IMR-90 (cell line): ENCODE measurements around the gene INHBC. TPM values are rescaled to one million over a fixed set of nuclear protein-coding genes. Genes with fewer than 3 reads are reported as not detected.

Experiments used
- ATAC-seq: fragments of 200-7000 bp; cut with Tn5 transposase; 2 replicates; pipeline ENCODE4 v1.9.1; 2020; ENCODE audit warnings: low read depth, mild to moderate bottlenecking, moderate library complexity
- BruUV-seq: library from RNA; stranded (reverse); fragments of 400-500 nt; replicated peaks from 2 replicates; lab custom pipeline; 2021; lab: Mats Ljungman, UMichigan
- CTCF ChIA-PET: fragments of 300-600 bp; formaldehyde crosslinking; extraction: SDS; loops from one replicate; lab custom pipeline; 2021; ENCODE audit warnings: antibody characterized with exemption; lab: Yijun Ruan, JAX
- POLR2A ChIA-PET: fragments of 300-600 bp; sonication (Branson Sonifier 250); formaldehyde crosslinking; loops from one replicate; lab custom pipeline; 2022; ENCODE audit warnings: antibody characterized with exemption; ENCODE audit not compliant: unreplicated experiment; lab: Charles Lee
- DNase-seq: peaks from one replicate; pipeline ENCODE4 v3.0.0; 2013
- H2AFZ ChIP-seq: replicated peaks from 2 replicates; pipeline ENCODE3; 2013; ENCODE audit warnings: low read length, mild to moderate bottlenecking; ENCODE audit not compliant: poor library complexity
- H2AK5ac ChIP-seq: 2 replicates; pipeline ENCODE4 v1.6.1; 2013; ENCODE audit warnings: low read depth, low read length, inconsistent platforms
- H2AK9ac ChIP-seq: replicated peaks from 2 replicates; pipeline ENCODE3; 2013; ENCODE audit warnings: mild to moderate bottlenecking, low read depth, low read length, moderate library complexity; ENCODE audit not compliant: poor library complexity
- H2BK120ac ChIP-seq: 2 replicates; pipeline ENCODE4 v1.6.1; 2013; ENCODE audit warnings: low read depth, low read length, inconsistent platforms
- H2BK15ac ChIP-seq: 3 replicates; pipeline ENCODE4 v1.6.1; 2013; ENCODE audit warnings: low read depth, low read length, inconsistent platforms
- H2BK20ac ChIP-seq: 2 replicates; pipeline ENCODE4 v1.6.1; 2013; ENCODE audit warnings: low read depth, mild to moderate bottlenecking, inconsistent platforms, low read length, moderate library complexity
- H2BK5ac ChIP-seq: 2 replicates; pipeline ENCODE4 v1.6.1; 2013; ENCODE audit warnings: mild to moderate bottlenecking, low read depth, low read length, inconsistent platforms; ENCODE audit not compliant: poor library complexity, severe bottlenecking
- H3K14ac ChIP-seq: replicated peaks from 2 replicates; pipeline ENCODE4 v1.6.1; 2013; ENCODE audit warnings: low read depth, low read length, inconsistent platforms
- H3K18ac ChIP-seq: 2 replicates; pipeline ENCODE4 v1.6.1; 2013; ENCODE audit warnings: low read depth, low read length, control low read depth
- H3K23ac ChIP-seq: 2 replicates; pipeline ENCODE4 v1.6.1; 2013; ENCODE audit warnings: low read depth, low read length, inconsistent platforms
- H3K27ac ChIP-seq: 2 replicates; pipeline ENCODE4 v1.5.1; 2013; ENCODE audit warnings: mild to moderate bottlenecking, control low read depth, low read length; ENCODE audit not compliant: insufficient read depth
- H3K27me3 ChIP-seq: 2 replicates; pipeline ENCODE4 v1.6.1; 2013; ENCODE audit warnings: low read length; ENCODE audit not compliant: control insufficient read depth, insufficient read depth
- H3K36me3 ChIP-seq: 2 replicates; pipeline ENCODE4 v1.6.1; 2013; ENCODE audit warnings: low read length, mixed read lengths; ENCODE audit not compliant: control insufficient read depth, insufficient read depth
- H3K4ac ChIP-seq: 2 replicates; pipeline ENCODE4 v1.6.1; 2013; ENCODE audit warnings: low read depth, low read length, inconsistent platforms
- H3K4me1 ChIP-seq: 2 replicates; pipeline ENCODE4 v1.6.1; 2013; ENCODE audit warnings: low read length, mixed read lengths; ENCODE audit not compliant: control insufficient read depth, insufficient read depth
- H3K4me2 ChIP-seq: 2 replicates; pipeline ENCODE4 v1.6.1; 2013; ENCODE audit warnings: low read depth, mild to moderate bottlenecking, control low read depth, low read length, moderate library complexity
- H3K4me3 ChIP-seq: 2 replicates; pipeline ENCODE4 v1.5.1; 2013; ENCODE audit warnings: low read depth, mild to moderate bottlenecking, control low read depth, low read length, moderate library complexity; ENCODE audit not compliant: insufficient read depth
- H3K56ac ChIP-seq: 2 replicates; pipeline ENCODE4 v1.6.1; 2013; ENCODE audit warnings: low read length, inconsistent platforms; ENCODE audit not compliant: insufficient read depth; ENCODE audit errors: extremely low read depth
- H3K79me1 ChIP-seq, 2 experiments: 2 replicates each; pipeline ENCODE4 v1.6.1; 2013; ENCODE audit warnings: low read length in 2 of 2, inconsistent platforms in 1 of 2, low read depth in 1 of 2
- H3K9ac ChIP-seq: 2 replicates; pipeline ENCODE4 v1.6.1; 2013; ENCODE audit warnings: low read depth, low read length, control low read depth
- H3K9me1 ChIP-seq: 2 replicates; pipeline ENCODE4 v1.6.1; 2013; ENCODE audit warnings: low read length, inconsistent platforms; ENCODE audit not compliant: insufficient read depth
- H3K9me3 ChIP-seq: 2 replicates; pipeline ENCODE4 v1.6.1; 2013; ENCODE audit warnings: low read length; ENCODE audit not compliant: control insufficient read depth, insufficient read depth
- H4K20me1 ChIP-seq: 2 replicates; pipeline ENCODE4 v1.6.1; 2013; ENCODE audit warnings: low read length, inconsistent platforms; ENCODE audit not compliant: insufficient read depth
- H4K5ac ChIP-seq: 2 replicates; pipeline ENCODE4 v1.6.1; 2013; ENCODE audit warnings: mild to moderate bottlenecking, low read depth, low read length, control low read depth
- H4K8ac ChIP-seq, 2 experiments: 2 replicates each; pipeline ENCODE4 v1.6.1; 2013; ENCODE audit warnings: low read depth in 2 of 2, low read length in 2 of 2, control low read depth in 1 of 2, inconsistent platforms in 1 of 2
- H4K91ac ChIP-seq: 2 replicates; pipeline ENCODE4 v1.6.1; 2013; ENCODE audit warnings: low read depth, low read length, inconsistent platforms; ENCODE audit not compliant: insufficient read depth
- CTCF ChIP-seq: conservative IDR thresholded peaks from 2 replicates; pipeline ENCODE4 v1.5.1; 2012; ENCODE audit warnings: mild to moderate bottlenecking, low read depth, low read length, improper control_type of control experiment
- ELK1 ChIP-seq: fragments of 150-350 bp; IDR thresholded peaks from 2 replicates; pipeline ENCODE4 v1.6.1; 2016; ENCODE audit warnings: low read depth, mild to moderate bottlenecking, low read length, moderate library complexity, borderline replicate concordance
- MAZ ChIP-seq: IDR thresholded peaks from 2 replicates; pipeline ENCODE4 v1.6.1; 2012; ENCODE audit warnings: low read depth, mild to moderate bottlenecking, low read length, improper control_type of control experiment, moderate library complexity, borderline replicate concordance
- SMC3 ChIP-seq: fragments of 150-350 bp; IDR thresholded peaks from 2 replicates; pipeline ENCODE4 v1.6.1; 2016; ENCODE audit warnings: low read depth, mild to moderate bottlenecking, antibody characterized with exemption, low read length, moderate library complexity
- WGBS, 2 experiments: methylation state at CpG; one replicate each; pipeline versions ENCODE4 v1.1.5 to v1.1.7; 2013; ENCODE audit warnings: missing lambda C conversion rate in 2 of 2; ENCODE audit not compliant: insufficient read length in 1 of 2; ENCODE audit errors: extremely low coverage in 2 of 2; 5-methylcytosine and 5-hydroxymethylcytosine counted together
- dilution Hi-C: fragments of 300-500 bp; cut with HindIII; formaldehyde crosslinking; loops from one replicate; pipeline ENCODE4 v1.14.3; 2018; ENCODE audit warnings: low sequenced_read_pairs; ENCODE audit not compliant: unreplicated experiment
- in situ Hi-C: fragments of 300-500 bp; cut with MboI; formaldehyde crosslinking; loops from 3 replicates; pipeline ENCODE4 v1.14.3; 2019; ENCODE audit warnings: low sequenced_read_pairs, inconsistent platforms, mixed read lengths
- intact Hi-C: fragments of 100-400 bp; cut with micrococcal nuclease; formaldehyde crosslinking; loops from 2 replicates; pipeline ENCODE4 v1.10.0; 2022
- polyA plus RNA-seq, 3 experiments: library from polyadenylated mRNA; depleted of rRNA; stranded (reverse); fragments of >200 nt; gene quantifications; 2 replicates each; pipeline ENCODE4 v1.2.3, GENCODE V29; 2012; ENCODE audit warnings: low replicate concordance in 1 of 3
- total RNA-seq: library from RNA; depleted of rRNA; stranded (reverse); fragments of >200 nt; gene quantifications from 2 replicates; pipeline ENCODE4 v1.2.3, GENCODE V29; 2012

INHBC gene
- total and polyA plus RNA-seq, 2 of the 4 experiments (the other 2 are of a cell fraction), result 0.09 TPM; not detected in 1

DNA sequence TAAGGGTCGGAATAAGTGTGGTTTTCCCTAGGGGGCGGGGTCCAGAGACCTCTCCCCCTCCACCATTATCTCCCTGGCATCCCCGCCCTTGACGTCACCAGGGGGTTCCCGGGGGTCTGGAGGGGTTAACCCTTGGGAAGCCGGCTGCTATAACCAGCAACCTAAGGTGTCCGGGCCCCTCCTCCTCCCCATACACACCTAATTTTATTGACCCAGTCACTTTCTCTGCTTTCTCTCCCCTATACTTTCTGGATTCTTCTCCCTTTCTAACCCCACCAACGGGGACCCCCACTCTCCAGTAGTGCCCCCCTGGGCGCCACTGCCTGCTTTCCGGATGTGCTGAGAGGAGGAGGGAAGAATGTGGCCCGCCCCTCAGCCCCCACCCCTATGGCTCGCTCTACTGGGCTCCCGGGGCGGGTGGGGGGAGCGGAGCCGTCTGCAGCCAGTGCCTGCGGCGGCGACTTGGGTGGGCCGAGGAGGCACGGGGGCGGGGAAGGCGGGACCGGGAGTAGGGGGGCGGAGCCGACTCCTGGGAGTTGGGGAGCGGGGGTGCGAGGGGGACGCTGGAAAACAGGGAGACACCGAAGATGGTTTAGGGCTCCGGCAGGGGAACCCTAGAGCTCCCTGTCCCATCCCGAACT lies 26.8 kb downstream of the INHBC start:
- Histone ChIP-seq H3K79me1 (peaks cover 0 to 6% of the 10 kb centered on the region in 2 experiments; a peak in 1 of 4 replicates), H2AK5ac (peak overlapping the region; percentile 61), H4K8ac (peak overlapping the region; percentile 55 to 88; a peak in 3 of 4 replicates), H3K27me3 (no peaks in the 10 kb centered on the region), H2BK120ac (peak overlapping the region; percentile 68), H2AK9ac (peak overlapping the region; percentile 96), H4K91ac (peak overlapping the region; percentile 72; the same call in 1 of the 2 replicates), H3K27ac (peak overlapping the region; percentile 67; the same call in 1 of the 2 replicates), H3K4ac (peak overlapping the region; percentile 70), H3K36me3 (no peaks in the 10 kb centered on the region), H2BK15ac (no peak overlapping the region; the same call in 2 of the 3 replicates), H3K14ac (peak overlapping the region; percentile 73), H2AFZ (peak overlapping the region; percentile 93), H3K18ac (peak overlapping the region; percentile 48; the same call in 1 of the 2 replicates), H3K23ac (peak overlapping the region; percentile 67), H3K56ac (peak overlapping the region; percentile 84), H3K9me3 (no peaks in the 10 kb centered on the region), H4K20me1 (no peaks in the 10 kb centered on the region), H3K9me1 (peaks cover 4% of the 10 kb centered on the region; the same call in 1 of the 2 replicates), H4K5ac (no peak overlapping the region), H2BK5ac (peak overlapping the region; percentile 57), H2BK20ac (0 out of 2 replicates have a peak overlapping the region, but pooled peaks have one; percentile 5), H3K9ac (peak overlapping the region; percentile 68), H3K4me1 (peaks cover 7% of the 10 kb centered on the region), H3K4me3 (peak overlapping the region; percentile 56), H3K4me2 (peak overlapping the region; percentile 97)
- CTCF ChIA-PET, result interaction anchor here (2.7 kb wide), 1 partner anchor 9 kb away, joined by 14 read pairs; no protein-coding TSS in a partner anchor
- 0% methylated on average over 2 of the region's 32 CpGs; no CpG with 5 or more reads in 1 of the 2 experiments for WGBS, 2 experiments
- dilution Hi-C loops (no loop called here), intact Hi-C loops (loop anchor here (5.0 kb wide), 1 partner anchor 161 kb away; no protein-coding TSS in a partner anchor), in situ Hi-C loops (no loop called here)
- BruUV-seq, result no TSS peak
- peak; percentile 57 for DNase-seq
- peak; percentile 32 for ATAC-seq
- TF ChIP-seq CTCF, result no peak
- TF ChIP-seq ELK1, result no peak
- peak; percentile 48; the same call in 1 of the 2 replicates for TF ChIP-seq MAZ
- TF ChIP-seq SMC3, result no peak
- POLR2A ChIA-PET, result no interaction called here
